Adrenal gland (tissue), 5 donors: ENCODE measurements around the gene PSMG3.

ENCODE experiments used
- CTCF ChIP-seq, 6 experiments: fragments of 450-650 bp in 4 of 6; fragments of 200-600 bp in 2 of 6; sonication (generic) in 1 of 6; IDR thresholded peaks; 1 replicate in 5 of 6; 2 replicates in 1 of 6; pipeline versions ENCODE4 v1.5.1 to v1.8.0; 2016 to 2021; ENCODE audit warnings: antibody characterized with exemption in 6 of 6, mild to moderate bottlenecking in 2 of 6, moderate library complexity in 1 of 6
- POLR2A ChIP-seq, 2 donors: fragments of 450-650 bp; IDR thresholded peaks; one replicate each; pipeline ENCODE4 v1.6.1; 2017; ENCODE audit warnings: antibody characterized with exemption in 2 of 2, mild to moderate bottlenecking in 2 of 2, moderate library complexity in 1 of 2
- donor health status: DM: no; HTN: no; CAD: no.

- TF ChIP-seq CTCF (IDR thresholded peaks at IDR 0.05) (no peak), POLR2A (IDR thresholded peaks at IDR 0.05) (no peak)
These were observed 19.0 kb downstream of the PSMG3 start for GRCh38 chr7:1550846-1551155.
